Kidney (tissue), 14 donors: ENCODE results near the gene BDNF. TPM values are rescaled to one million over a fixed set of nuclear protein-coding genes. Genes with fewer than 3 reads are reported as not detected.

Experiments used
- DNase-seq, 5 donors: peaks; one replicate each; pipeline ENCODE4 v3.0.0-alpha.2; 2013 to 2020
- FAIRE-seq: peaks from 2 replicates; lab custom pipeline; 2012; peaks lifted over from hg19 to GRCh38; lab: Jason Lieb, UNC
- H3K27ac ChIP-seq, 2 donors: one replicate each; pipeline ENCODE4 v1.7.0; 2013; ENCODE audit warnings: low read depth in 2 of 2, low read length in 2 of 2, inconsistent platforms in 1 of 2
- H3K27me3 ChIP-seq: one replicate; pipeline ENCODE4 v1.7.1; 2013; ENCODE audit warnings: low read length, inconsistent platforms; ENCODE audit not compliant: control insufficient read depth, insufficient read depth
- H3K36me3 ChIP-seq, 3 donors: one replicate each; pipeline versions ENCODE4 v1.7.0 to v1.7.1; 2013; ENCODE audit warnings: low read length in 3 of 3, control low read depth in 1 of 3, inconsistent platforms in 1 of 3; ENCODE audit not compliant: insufficient read depth in 3 of 3, control insufficient read depth in 2 of 3
- H3K4me1 ChIP-seq, 3 donors: one replicate each; pipeline versions ENCODE4 v1.7.0 to v1.7.1; 2013; ENCODE audit warnings: low read length in 3 of 3, inconsistent platforms in 1 of 3, low read depth in 1 of 3; ENCODE audit not compliant: control insufficient read depth in 2 of 3, insufficient read depth in 2 of 3
- H3K4me3 ChIP-seq, 3 donors: one replicate each; pipeline versions ENCODE4 v1.7.0 to v1.8.1; 2013; ENCODE audit warnings: low read length in 3 of 3, control low read depth in 1 of 3, inconsistent platforms in 1 of 3
- H3K9ac ChIP-seq, 3 donors: one replicate each; pipeline versions ENCODE4 v1.7.0 to v1.7.1; 2013; ENCODE audit warnings: low read length in 3 of 3, control low read depth in 1 of 3, inconsistent platforms in 1 of 3
- H3K9me3 ChIP-seq, 3 donors: one replicate each; pipeline versions ENCODE4 v1.7.0 to v1.7.1; 2013; ENCODE audit warnings: low read length in 3 of 3, control low read depth in 1 of 3, inconsistent platforms in 1 of 3; ENCODE audit not compliant: control insufficient read depth in 2 of 3, insufficient read depth in 1 of 3
- CTCF ChIP-seq: IDR thresholded peaks from 3 replicates; pipeline ENCODE4 v1.5.1; 2012; ENCODE audit warnings: mild to moderate bottlenecking, moderate library complexity, borderline replicate concordance; ENCODE audit not compliant: insufficient read depth; ENCODE audit errors: extremely low read depth
- intact Hi-C: fragments of 100-400 bp; cut with DNase I; formaldehyde crosslinking; loops from one replicate; pipeline ENCODE4 v1.11.1; 2022
- polyA plus RNA-seq: library from polyadenylated mRNA; stranded (reverse); fragments of 350-450 nt; fragmentation: Illumina TruSeq; extraction: RNeasy Lipid Tissue Mini Kit (QIAGEN cat#74804); gene quantifications from one replicate; pipeline ENCODE4 v1.2.3, GENCODE V29; 2014; ENCODE audit warnings: low read depth, low replicate concordance; ENCODE audit not compliant: insufficient read depth
- total RNA-seq: library from RNA; stranded (reverse); fragmentation: NEBNext Ultra II Directional; extraction: Animal tissue kit (Norgen Biotek cat#: 25700); gene quantifications from one replicate; pipeline ENCODE4 v1.2.1, GENCODE V29; 2021
- donor health status: control.
- donor health status: control.
- donor health status: control.
- donor health status: control.
- donor health status: control.
- donor health status: DM: yes; HTN: yes; CAD: no.
- donor health status: Normal renal cell carcinoma (clear cell type).

Gene BDNF
- total and polyA plus RNA-seq, 2 donors from 2014 or later, result 0.19 to 0.31 TPM

GRCh38 chr11:27688076-27688475 lies 12.2 kb downstream of the BDNF start:
- H3K9ac ChIP-seq, result no peak overlapping the region
- no peaks in the 10 kb centered on the region for H3K27me3 ChIP-seq
- H3K36me3 ChIP-seq, result no peaks in the 10 kb centered on the region
- TF ChIP-seq CTCF, result no peak
- H3K27ac ChIP-seq, result no peak overlapping the region
- no peak for FAIRE-seq
- H3K4me3 ChIP-seq, result no peak overlapping the region
- intact Hi-C loops, result no loop called here
- peak in 2 of 5 donors; percentile 11 to 14 for DNase-seq
- no peaks in the 10 kb centered on the region for H3K9me3 ChIP-seq
- no peaks in the 10 kb centered on the region for H3K4me1 ChIP-seq

DNA sequence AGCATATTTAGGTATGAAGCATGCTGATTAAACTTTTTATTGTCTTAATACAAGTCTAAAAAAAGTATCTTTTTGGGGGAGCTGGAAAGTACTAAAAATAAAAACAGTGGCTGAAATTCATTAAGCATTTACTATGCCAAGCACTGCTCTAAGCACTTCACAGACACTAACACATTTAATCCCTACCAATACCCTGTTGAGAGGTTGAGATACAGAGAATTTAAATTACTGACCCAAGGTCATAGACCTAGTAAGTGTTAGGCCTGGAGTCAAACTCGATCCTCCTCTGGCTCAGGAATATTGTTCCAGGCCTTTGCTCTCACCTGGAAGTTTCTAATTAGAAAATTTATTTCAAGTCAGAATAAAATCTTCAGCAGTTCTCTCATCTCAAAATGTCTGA lies 18.6 kb downstream of the BDNF start:
- Histone ChIP-seq H3K9me3 (no peaks in the 10 kb centered on the region), H3K4me1 (peaks cover 0 to 2% (median 0%) of the 10 kb centered on the region in 3 donors), H3K9ac (no peak overlapping the region), H3K4me3 (no peak overlapping the region), H3K27me3 (no peaks in the 10 kb centered on the region), H3K36me3 (no peaks in the 10 kb centered on the region), H3K27ac (no peak overlapping the region)
- TF ChIP-seq CTCF, result no peak
- intact Hi-C loops, result no loop called here
- no peak for FAIRE-seq
- DNase-seq, result no peak

DNA sequence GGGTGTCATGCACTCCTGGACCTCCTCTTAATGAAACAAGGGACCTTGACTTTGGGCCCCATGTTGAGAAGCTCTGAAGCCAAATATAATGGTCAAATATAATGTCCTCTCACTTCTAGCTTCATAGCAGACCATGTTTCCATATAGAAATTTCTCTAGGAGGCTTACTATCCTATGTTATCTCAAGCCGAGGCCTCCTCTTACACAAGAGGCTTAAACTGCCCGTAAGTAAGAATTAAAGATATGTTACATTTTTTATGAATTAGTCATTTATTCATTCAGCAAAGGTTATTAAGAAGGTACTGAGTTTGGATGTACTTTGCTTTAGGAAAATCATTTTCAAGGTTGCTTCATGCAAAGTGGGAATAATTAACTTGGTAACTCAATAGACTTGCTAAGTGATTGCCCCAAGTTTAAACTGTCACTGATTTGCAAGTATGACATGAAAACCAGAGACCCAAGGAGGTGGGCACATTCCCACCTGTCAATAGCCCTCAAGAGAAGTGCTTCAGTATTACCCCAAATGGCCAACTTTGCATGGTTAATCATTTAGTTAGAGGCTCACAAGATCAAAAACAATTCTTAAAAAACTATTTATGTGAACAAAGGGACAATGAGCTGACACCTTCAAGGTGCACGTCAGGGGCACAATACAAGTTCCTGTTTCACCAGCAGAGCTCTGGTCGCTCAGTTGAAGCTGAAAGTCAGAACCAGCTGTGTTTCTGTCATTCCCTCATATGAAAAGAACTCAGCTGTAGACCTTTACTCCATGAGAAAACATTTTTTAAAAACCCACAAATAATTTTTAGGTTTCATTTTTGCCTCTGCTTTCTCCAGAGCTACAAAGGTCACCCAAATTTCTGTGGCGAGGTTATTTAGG lies 20.9 kb downstream of the BDNF start:
- Histone ChIP-seq H3K27ac (no peak overlapping the region), H3K9me3 (no peaks in the 10 kb centered on the region), H3K36me3 (no peaks in the 10 kb centered on the region), H3K4me3 (no peak overlapping the region), H3K4me1 (peaks cover 0 to 2% (median 0%) of the 10 kb centered on the region in 3 donors), H3K9ac (no peak overlapping the region), H3K27me3 (no peaks in the 10 kb centered on the region)
- intact Hi-C loops, result no loop called here
- DNase-seq, result no peak
- TF ChIP-seq CTCF, result no peak
- FAIRE-seq, result no peak
